Heart left ventricle (tissue), 16 donors: Measurements from ENCODE around the gene AK1. TPM values are rescaled to one million over a fixed set of nuclear protein-coding genes. Genes with fewer than 3 reads are reported as not detected.

Experiments
- ATAC-seq, 4 donors: fragments of 200-7000 bp; cut with Tn5 transposase; one replicate each; pipeline ENCODE4 v1.9.1; 2020 to 2022; ENCODE audit warnings: moderate library complexity in 4 of 4, mild to moderate bottlenecking in 3 of 4, moderate number of reproducible peaks in 1 of 4
- DNase-seq, 5 donors: peaks; one replicate each; pipeline ENCODE4 v3.0.0-alpha.2; 2020
- H3K27ac ChIP-seq, 12 donors: fragments of 200-600 bp; sonication (generic) in 4 of 12; one replicate each; pipeline versions ENCODE4 v1.5.0 to v1.8.0; 2016 to 2022; ENCODE audit warnings: mild to moderate bottlenecking in 2 of 12
- H3K27me3 ChIP-seq, 9 donors: fragments of 200-600 bp; sonication (generic) in 2 of 9; one replicate each; pipeline versions ENCODE4 v1.5.1 to v1.8.0; 2016 to 2022; ENCODE audit warnings: mild to moderate bottlenecking in 3 of 9
- H3K36me3 ChIP-seq, 9 donors: fragments of 200-600 bp; sonication (generic) in 2 of 9; one replicate each; pipeline versions ENCODE4 v1.5.0 to v1.8.0; 2018 to 2022; ENCODE audit warnings: mild to moderate bottlenecking in 2 of 9
- H3K4me1 ChIP-seq, 12 donors: fragments of 200-600 bp; sonication (generic) in 4 of 12; one replicate each; pipeline versions ENCODE4 v1.5.0 to v1.8.0; 2016 to 2022; ENCODE audit warnings: mild to moderate bottlenecking in 3 of 12
- H3K4me3 ChIP-seq, 12 donors: fragments of 200-600 bp; sonication (generic) in 4 of 12; one replicate each; pipeline versions ENCODE4 v1.5.0 to v1.8.0; 2017 to 2022; ENCODE audit warnings: mild to moderate bottlenecking in 9 of 12, moderate library complexity in 4 of 12
- H3K9me3 ChIP-seq, 12 donors: fragments of 200-600 bp; sonication (generic) in 4 of 12; one replicate each; pipeline versions ENCODE4 v1.5.0 to v1.8.0; 2016 to 2022; ENCODE audit warnings: mild to moderate bottlenecking in 1 of 12
- POLR2A ChIP-seq, 2 donors: fragments of 450-650 bp; IDR thresholded peaks; one replicate each; pipeline ENCODE4 v1.6.1; 2017; ENCODE audit warnings: antibody characterized with exemption in 2 of 2, mild to moderate bottlenecking in 2 of 2, moderate library complexity in 2 of 2
- WGBS, 4 donors: extraction: QIAGEN DNeasy Blood & Tissue Kit in 2 of 4; methylation state at CpG; one replicate each; pipeline versions ENCODE4 v1.1.5 to v1.1.7; 2013 to 2018; 5-methylcytosine and 5-hydroxymethylcytosine counted together
- intact Hi-C, 10 donors: fragments of 100-400 bp; cut with DNase I; formaldehyde crosslinking; loops; one replicate each; pipeline versions ENCODE4 v1.11.1 to v1.14.2; 2022
- polyA plus RNA-seq, 2 donors: library from polyadenylated mRNA; stranded (reverse); fragments of 200-250 nt; gene quantifications; one replicate each; pipeline ENCODE4 v1.2.3, GENCODE V29; 2013
- total RNA-seq, 9 donors: library from RNA; depleted of rRNA in 2 of 9; stranded (reverse); fragments of >200 nt in 2 of 9; fragmentation: NEBNext Ultra II Directional in 3 of 9; extraction: Animal tissue kit (Norgen Biotek cat#: 25700) in 3 of 9; gene quantifications; one replicate each; pipeline versions ENCODE4 v1.1.0 to v1.2.4, GENCODE V29; 2016 to 2023
- TF ChIP-seq, protein P1 (sequence below), 12 donors: fragments of 200-600 bp; sonication (generic) in 4 of 12; IDR thresholded peaks; one replicate each; pipeline versions ENCODE4 v1.5.0 to v1.8.0; 2018 to 2022; ENCODE audit warnings: antibody characterized with exemption in 12 of 12, mild to moderate bottlenecking in 5 of 12
- donor health status: ischemic (EF 13 %, LVEDD 7.1; RV severe dilation, severe dysfunction).
- donor health status: healthy with polysubstance abuse.
- donor health status: DM: no; HTN: yes; CAD: no.
- donor health status: DM: no; HTN: no; CAD: no.
- donor health status: ischemic (EF 25% LVEDD 6.9; RV normal size, moderate dysfunction).
- donor health status: ischemic (EF 25% LVEDD 5.7; RV mildly dilated, moderate dysfunction).
- donor health status: healthy.
- donor health status: DM: yes; HTN: yes; CAD: no.
- donor health status: ischemic (EF 35%, LVEDD 5.7; RV mildly dilated, moderate dysfunction).
- donor health status: nonischemic (EF 11% LVEDD 7.7; RV severe dilation, severe dysfunction).
- donor health status: DM: yes; HTN: yes; CAD: no.
- donor health status: PGD.
- donor health status: ischemic (EF 29% LVEDD 5.4; RV normal size, mild dysfunction).
- donor health status: nonischemic (EF 23%, LVEDD 6.1; RV moderate dilation, normal function).

The AK1 gene
- total and polyA plus RNA-seq, 11 donors = 312 to 1,060 (median 586) TPM

DNA sequence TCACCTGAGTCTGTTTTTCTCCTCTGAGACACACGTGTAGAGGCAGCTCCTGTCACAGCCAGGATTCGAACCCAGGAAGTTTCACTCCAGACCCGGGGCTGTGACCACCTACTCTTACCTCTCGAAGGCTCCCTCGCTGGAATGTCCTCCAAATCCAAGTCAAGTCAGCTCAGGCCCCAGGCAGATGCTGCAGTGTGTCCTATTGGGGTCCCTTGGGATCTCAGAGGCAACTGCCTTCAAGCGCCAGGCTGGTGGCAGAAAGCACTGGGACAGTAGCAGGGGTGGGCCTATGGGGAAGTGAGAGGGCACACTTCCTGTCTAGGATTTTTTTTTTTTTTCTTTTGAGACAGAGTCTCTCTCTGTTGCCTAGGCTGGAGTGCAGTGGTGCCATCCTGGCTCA lies 40.1 kb upstream of the AK1 start:
- Histone ChIP-seq H3K27me3 (no peaks in the 10 kb centered on the region), H3K4me3 (peak overlapping the region in 6 of 12 donors; percentile 25 to 78 (median 66)), H3K36me3 (peaks cover 0 to 23% (median 11%) of the 10 kb centered on the region in 9 donors), H3K4me1 (peaks cover 7 to 62% (median 43%) of the 10 kb centered on the region in 12 donors), H3K9me3 (no peaks in the 10 kb centered on the region), H3K27ac (peak overlapping the region in 6 of 12 donors; percentile 8 to 81 (median 47))
- WGBS, 4 donors = 63 to 70% (median 67%) methylated on average over 6 of the region's 6 CpGs
- TF ChIP-seq POLR2A (IDR thresholded peaks at IDR 0.05) = no peak
- TF ChIP-seq, protein P1, sequence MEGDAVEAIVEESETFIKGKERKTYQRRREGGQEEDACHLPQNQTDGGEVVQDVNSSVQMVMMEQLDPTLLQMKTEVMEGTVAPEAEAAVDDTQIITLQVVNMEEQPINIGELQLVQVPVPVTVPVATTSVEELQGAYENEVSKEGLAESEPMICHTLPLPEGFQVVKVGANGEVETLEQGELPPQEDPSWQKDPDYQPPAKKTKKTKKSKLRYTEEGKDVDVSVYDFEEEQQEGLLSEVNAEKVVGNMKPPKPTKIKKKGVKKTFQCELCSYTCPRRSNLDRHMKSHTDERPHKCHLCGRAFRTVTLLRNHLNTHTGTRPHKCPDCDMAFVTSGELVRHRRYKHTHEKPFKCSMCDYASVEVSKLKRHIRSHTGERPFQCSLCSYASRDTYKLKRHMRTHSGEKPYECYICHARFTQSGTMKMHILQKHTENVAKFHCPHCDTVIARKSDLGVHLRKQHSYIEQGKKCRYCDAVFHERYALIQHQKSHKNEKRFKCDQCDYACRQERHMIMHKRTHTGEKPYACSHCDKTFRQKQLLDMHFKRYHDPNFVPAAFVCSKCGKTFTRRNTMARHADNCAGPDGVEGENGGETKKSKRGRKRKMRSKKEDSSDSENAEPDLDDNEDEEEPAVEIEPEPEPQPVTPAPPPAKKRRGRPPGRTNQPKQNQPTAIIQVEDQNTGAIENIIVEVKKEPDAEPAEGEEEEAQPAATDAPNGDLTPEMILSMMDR (IDR thresholded peaks at IDR 0.05) = no peak
- DNase-seq = peak in 1 of 5 donors; percentile 41
- intact Hi-C loops = loop anchor here in 8 of 10 donors (1.0 to 5.0 kb wide), 7 partner anchors 45 to 183 kb away; partner anchors contain the start of genes CDK9 (in 4 of the 8), TOR2A (in 4 of the 8) and FPGS (in 1 of the 8)
- ATAC-seq = no peak

DNA sequence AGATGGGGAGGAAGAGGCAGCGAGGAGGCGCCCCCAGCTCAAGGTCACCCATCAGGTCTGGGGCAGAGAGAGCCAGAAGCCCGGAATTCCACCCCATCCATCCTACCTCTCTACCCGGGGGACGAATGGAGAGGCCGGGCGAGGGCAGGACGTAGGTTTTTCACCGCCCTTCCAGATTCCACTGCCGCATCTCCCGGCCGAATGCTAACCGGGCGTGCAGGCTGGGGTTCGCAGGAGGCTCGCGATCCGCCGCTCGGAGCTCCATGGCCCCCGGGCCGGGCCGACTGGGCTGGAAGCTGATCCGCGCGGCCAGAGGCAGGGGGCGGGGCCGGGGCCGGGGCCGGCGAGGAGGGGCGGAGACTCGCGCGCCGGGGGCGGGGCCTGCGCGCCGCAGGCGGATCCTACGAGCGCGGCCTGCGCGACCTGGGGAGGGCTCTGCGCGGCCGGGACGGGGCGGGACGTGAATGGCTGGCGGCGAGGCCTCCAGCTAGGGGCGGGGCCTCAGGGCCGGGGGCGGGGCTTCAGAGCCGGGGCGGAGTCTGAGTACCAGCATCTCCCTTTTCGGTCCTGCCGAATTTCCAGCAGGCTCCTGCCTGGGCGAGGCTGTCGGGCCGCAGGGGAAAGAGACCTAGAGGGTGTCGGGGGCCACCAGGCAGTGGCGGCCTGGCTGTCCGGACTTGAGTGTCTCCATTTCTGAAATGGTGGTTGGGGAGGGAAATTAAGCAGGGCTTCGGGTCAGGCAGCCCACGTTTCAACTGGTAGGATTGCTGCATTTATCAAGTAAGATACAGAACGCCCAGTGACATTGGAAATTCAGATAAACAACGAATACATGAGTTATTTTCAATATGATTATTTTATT lies 39.5 kb upstream of the AK1 start, which contains the start of gene ST6GALNAC4:
Gene ST6GALNAC4, minus strand, starts transcription at position 322 of the 862 bp plus-strand sequence. CDS start 622 bp downstream, outside the sequence.
- WGBS, 4 donors = 2 to 7% (median 4%) methylated on average over 21 to 71 of the region's 71 CpGs
- intact Hi-C loops = loop anchor here in 8 of 10 donors (1.0 to 5.0 kb wide), 7 partner anchors 45 to 182 kb away; partner anchors contain the start of genes CDK9 (in 4 of the 8), TOR2A (in 4 of the 8) and FPGS (in 1 of the 8)
- Histone ChIP-seq H3K4me1 (peaks cover 7 to 60% (median 42%) of the 10 kb centered on the region in 12 donors), H3K27me3 (no peaks in the 10 kb centered on the region), H3K9me3 (no peaks in the 10 kb centered on the region), H3K36me3 (peaks cover 0 to 29% (median 16%) of the 10 kb centered on the region in 9 donors), H3K4me3 (peak within 1 kb of the TSS; percentile 38 to 88 (median 76)), H3K27ac (peak within 1 kb of the TSS; percentile 5 to 81 (median 58))
- peak; percentile 94 to 98 (median 95) for DNase-seq
- TF ChIP-seq, protein P1 (IDR thresholded peaks at IDR 0.05) = no peak
- TF ChIP-seq POLR2A (IDR thresholded peaks at IDR 0.05) = peak in 1 of 2 donors; percentile 45
- peak; percentile 87 to 96 (median 92) for ATAC-seq

DNA sequence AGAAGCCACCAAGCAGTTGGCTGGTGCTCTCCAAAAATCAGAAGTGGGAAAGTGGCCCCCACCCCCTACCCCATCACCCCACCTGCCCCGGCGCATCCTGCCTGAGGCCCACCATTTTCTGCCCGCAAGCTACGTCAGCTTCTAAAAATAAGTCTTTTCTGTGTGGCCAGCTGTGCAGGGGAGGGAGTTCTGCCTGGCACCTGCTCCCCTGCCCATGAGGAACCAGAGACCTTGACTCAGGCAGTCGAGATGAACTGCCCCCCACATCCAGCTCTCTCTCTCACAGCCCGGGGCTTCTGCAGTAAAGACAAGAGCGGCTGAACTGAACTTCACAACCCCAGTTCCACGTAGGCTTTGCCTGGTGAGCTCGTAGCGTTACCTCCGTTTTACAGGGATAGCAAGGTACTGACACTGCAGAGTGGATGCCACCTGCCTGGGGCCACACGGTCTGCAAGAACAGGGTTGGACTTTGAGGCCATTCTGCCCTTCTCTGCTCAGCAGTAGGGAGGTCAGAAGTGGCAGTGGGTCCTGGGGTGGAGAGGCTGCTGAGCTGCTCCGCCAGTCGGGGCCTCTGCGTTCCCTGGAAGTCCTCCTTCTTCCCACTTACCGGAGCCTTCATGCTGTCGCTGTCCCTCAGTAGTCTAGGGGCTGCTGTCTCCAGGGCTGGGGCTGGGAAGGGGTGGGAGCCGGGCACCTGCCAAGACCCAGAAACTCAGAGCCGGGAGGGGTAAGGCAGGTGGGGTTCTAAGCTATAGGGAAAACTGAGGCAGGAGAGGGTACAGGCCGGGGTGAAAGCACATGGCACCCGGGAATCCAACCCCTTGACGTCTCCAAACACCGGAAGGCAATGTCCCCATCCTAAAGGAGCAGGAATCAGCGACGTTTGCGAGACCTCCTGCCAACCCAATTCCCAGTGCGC lies 38.6 kb upstream of the AK1 start:
- peak in 3 of 4 donors; percentile 1 to 17 (median 1) for ATAC-seq
- intact Hi-C loops = loop anchor here in 7 of 10 donors (2.0 to 5.0 kb wide), 6 partner anchors 44 to 181 kb away; partner anchors contain the start of genes CDK9 (in 4 of the 7), TOR2A (in 2 of the 7) and FPGS (in 1 of the 7)
- H3K27ac ChIP-seq = peak overlapping the region; percentile 5 to 78 (median 54)
- TF ChIP-seq, protein P1 (IDR thresholded peaks at IDR 0.05) = no peak
- TF ChIP-seq POLR2A (IDR thresholded peaks at IDR 0.05) = no peak
- 22 to 29% (median 25%) methylated on average over 20 to 27 of the region's 27 CpGs for WGBS, 4 donors
- peak in 1 of 5 donors; percentile 35 for DNase-seq
- H3K4me1 ChIP-seq = peaks cover 7 to 51% (median 36%) of the 10 kb centered on the region in 12 donors
- peak overlapping the region; percentile 38 to 88 (median 76) for H3K4me3 ChIP-seq
- H3K9me3 ChIP-seq = no peaks in the 10 kb centered on the region
- H3K27me3 ChIP-seq = no peaks in the 10 kb centered on the region
- H3K36me3 ChIP-seq = peaks cover 0 to 38% (median 25%) of the 10 kb centered on the region in 9 donors
